Measurements from ENCODE around the gene FBXW8.

Gene FBXW8

GRCh38 chr12:116978791-116979508, 68.2 kb downstream of the FBXW8 start:
- Histone ChIP-seq H3K9me3 (ENCODE audit: insufficient read depth, low read depth, low read length) (no peaks in the 10 kb centered on the region), H3K27ac (ENCODE audit: low read depth, low read length) (no peak overlapping the region), H3K9ac (ENCODE audit: low read depth, low read length) (no peak overlapping the region), H3K4me1 (ENCODE audit: insufficient read depth, low read length) (peaks cover 21% of the 10 kb centered on the region), H3K27me3 (ENCODE audit: insufficient read depth, low read length) (no peaks in the 10 kb centered on the region), H3K36me3 (ENCODE audit: insufficient read depth, low read length) (no peaks in the 10 kb centered on the region), H3K4me3 (ENCODE audit: low read length) (no peak overlapping the region)
- 93% methylated on average over 7 of the region's 7 CpGs for WGBS

GRCh38 chr12:116980083-116980482, 69.3 kb downstream of the FBXW8 start:
- Histone ChIP-seq H3K9me3 (ENCODE audit: insufficient read depth, low read depth, low read length) (no peaks in the 10 kb centered on the region), H3K4me1 (ENCODE audit: insufficient read depth, low read length) (peaks cover 21% of the 10 kb centered on the region), H3K4me3 (ENCODE audit: low read length) (no peak overlapping the region), H3K27me3 (ENCODE audit: insufficient read depth, low read length) (no peaks in the 10 kb centered on the region), H3K27ac (ENCODE audit: low read depth, low read length) (no peak overlapping the region), H3K36me3 (ENCODE audit: insufficient read depth, low read length) (peaks cover under 1% of the 10 kb centered on the region; the same call in 1 of the 2 replicates), H3K9ac (ENCODE audit: low read depth, low read length) (no peak overlapping the region)
- 100% methylated on average over 1 of the region's 1 CpG for WGBS

- H3K9me3 ChIP-seq (ENCODE audit: insufficient read depth, low read depth, low read length) = no peaks in the 10 kb centered on the region
- peaks cover 13% of the 10 kb centered on the region; the same call in 1 of the 2 replicates for H3K4me1 ChIP-seq (ENCODE audit: insufficient read depth, low read length)
- 87% methylated on average over 10 of the region's 10 CpGs for WGBS
- H3K4me3 ChIP-seq (ENCODE audit: low read length) = no peak overlapping the region
- no peak overlapping the region for H3K27ac ChIP-seq (ENCODE audit: low read depth, low read length)
- no peaks in the 10 kb centered on the region for H3K27me3 ChIP-seq (ENCODE audit: insufficient read depth, low read length)
- H3K9ac ChIP-seq (ENCODE audit: low read depth, low read length) = no peak overlapping the region
- H3K36me3 ChIP-seq (ENCODE audit: insufficient read depth, low read length) = peaks cover 13% of the 10 kb centered on the region
Measured at GRCh38 chr12:116982791-116983411, 72.2 kb downstream of the FBXW8 start.

- Histone ChIP-seq H3K4me3 (ENCODE audit: low read length) (no peak overlapping the region), H3K9ac (ENCODE audit: low read depth, low read length) (no peak overlapping the region), H3K4me1 (ENCODE audit: insufficient read depth, low read length) (peaks cover 3% of the 10 kb centered on the region; the same call in 1 of the 2 replicates), H3K27me3 (ENCODE audit: insufficient read depth, low read length) (no peaks in the 10 kb centered on the region), H3K27ac (ENCODE audit: low read depth, low read length) (no peak overlapping the region), H3K9me3 (ENCODE audit: insufficient read depth, low read depth, low read length) (no peaks in the 10 kb centered on the region), H3K36me3 (ENCODE audit: insufficient read depth, low read length) (peaks cover 25% of the 10 kb centered on the region)
- 55% methylated on average over 5 of the region's 5 CpGs for WGBS
Measured at GRCh38 chr12:116984098-116984497, 73.3 kb downstream of the FBXW8 start.

- no peaks in the 10 kb centered on the region for H3K4me1 ChIP-seq (ENCODE audit: insufficient read depth, low read length)
- no peak overlapping the region for H3K27ac ChIP-seq (ENCODE audit: low read depth, low read length)
- peaks cover 52% of the 10 kb centered on the region for H3K36me3 ChIP-seq (ENCODE audit: insufficient read depth, low read length)
- H3K4me3 ChIP-seq (ENCODE audit: low read length) = no peak overlapping the region
- H3K9ac ChIP-seq (ENCODE audit: low read depth, low read length) = no peak overlapping the region
- H3K27me3 ChIP-seq (ENCODE audit: insufficient read depth, low read length) = no peaks in the 10 kb centered on the region
- no peaks in the 10 kb centered on the region for H3K9me3 ChIP-seq (ENCODE audit: insufficient read depth, low read depth, low read length)
Measured at GRCh38 chr12:116990329-116990728, 79.6 kb downstream of the FBXW8 start.

GRCh38 chr12:116990971-116991966, 80.5 kb downstream of the FBXW8 start:
- Histone ChIP-seq H3K36me3 (ENCODE audit: insufficient read depth, low read length) (peaks cover 45% of the 10 kb centered on the region), H3K27ac (ENCODE audit: low read depth, low read length) (no peak overlapping the region), H3K27me3 (ENCODE audit: insufficient read depth, low read length) (no peaks in the 10 kb centered on the region), H3K4me3 (ENCODE audit: low read length) (no peak overlapping the region), H3K9me3 (ENCODE audit: insufficient read depth, low read depth, low read length) (no peaks in the 10 kb centered on the region), H3K9ac (ENCODE audit: low read depth, low read length) (no peak overlapping the region), H3K4me1 (ENCODE audit: insufficient read depth, low read length) (no peaks in the 10 kb centered on the region)
- 93% methylated on average over 7 of the region's 7 CpGs for WGBS

- Histone ChIP-seq H3K27me3 (ENCODE audit: insufficient read depth, low read length) (no peaks in the 10 kb centered on the region), H3K9ac (ENCODE audit: low read depth, low read length) (no peak overlapping the region), H3K36me3 (ENCODE audit: insufficient read depth, low read length) (peaks cover 15% of the 10 kb centered on the region), H3K9me3 (ENCODE audit: insufficient read depth, low read depth, low read length) (no peaks in the 10 kb centered on the region), H3K27ac (ENCODE audit: low read depth, low read length) (no peak overlapping the region), H3K4me1 (ENCODE audit: insufficient read depth, low read length) (peaks cover 10% of the 10 kb centered on the region), H3K4me3 (ENCODE audit: low read length) (no peak overlapping the region)
- 95% methylated on average over 13 of the region's 13 CpGs for WGBS
Measured at GRCh38 chr12:116996093-116996492, 85.3 kb downstream of the FBXW8 start.

- Histone ChIP-seq H3K27me3 (ENCODE audit: insufficient read depth, low read length) (no peaks in the 10 kb centered on the region), H3K27ac (ENCODE audit: low read depth, low read length) (no peak overlapping the region), H3K9me3 (ENCODE audit: insufficient read depth, low read depth, low read length) (no peaks in the 10 kb centered on the region), H3K4me1 (ENCODE audit: insufficient read depth, low read length) (peaks cover 12% of the 10 kb centered on the region), H3K4me3 (ENCODE audit: low read length) (no peak overlapping the region), H3K9ac (ENCODE audit: low read depth, low read length) (no peak overlapping the region), H3K36me3 (ENCODE audit: insufficient read depth, low read length) (peaks cover 10% of the 10 kb centered on the region; the same call in 1 of the 2 replicates)
- WGBS = 94% methylated on average over 8 of the region's 8 CpGs
Measured at GRCh38 chr12:116996621-116997020, 85.9 kb downstream of the FBXW8 start.

GRCh38 chr12:116999066-116999465, 88.3 kb downstream of the FBXW8 start:
- WGBS = 94% methylated on average over 7 of the region's 7 CpGs
- H3K9me3 ChIP-seq (ENCODE audit: insufficient read depth, low read depth, low read length) = no peaks in the 10 kb centered on the region
- peaks cover 4% of the 10 kb centered on the region; the same call in 1 of the 2 replicates for H3K36me3 ChIP-seq (ENCODE audit: insufficient read depth, low read length)

GRCh38 chr12:117000316-117000715, 89.6 kb downstream of the FBXW8 start:
- 30% methylated on average over 5 of the region's 5 CpGs for WGBS
- H3K9me3 ChIP-seq (ENCODE audit: insufficient read depth, low read depth, low read length) = no peaks in the 10 kb centered on the region
- no peak overlapping the region for H3K4me3 ChIP-seq (ENCODE audit: low read length)
- no peak overlapping the region for H3K27ac ChIP-seq (ENCODE audit: low read depth, low read length)
- H3K9ac ChIP-seq (ENCODE audit: low read depth, low read length) = no peak overlapping the region
- H3K27me3 ChIP-seq (ENCODE audit: insufficient read depth, low read length) = no peaks in the 10 kb centered on the region
- peaks cover 18% of the 10 kb centered on the region for H3K4me1 ChIP-seq (ENCODE audit: insufficient read depth, low read length)
- H3K36me3 ChIP-seq (ENCODE audit: insufficient read depth, low read length) = peaks cover 7% of the 10 kb centered on the region; the same call in 1 of the 2 replicates

More at GRCh38 chr12:116999066-116999465, 88.3 kb downstream of the FBXW8 start:
- Histone ChIP-seq H3K9ac (ENCODE audit: low read depth, low read length) (no peak overlapping the region), H3K27ac (ENCODE audit: low read depth, low read length) (no peak overlapping the region), H3K4me1 (ENCODE audit: insufficient read depth, low read length) (peaks cover 13% of the 10 kb centered on the region), H3K4me3 (ENCODE audit: low read length) (no peak overlapping the region), H3K27me3 (ENCODE audit: insufficient read depth, low read length) (no peaks in the 10 kb centered on the region)
